Upper lobe of left lung (tissue), 4 donors: Measurements from ENCODE around the gene CXCL17.

Source experiments
- EP300 ChIP-seq, 4 donors: sonication (generic); formaldehyde crosslinking; IDR thresholded peaks; one replicate each; pipeline ENCODE4 v1.5.1; 2017; ENCODE audit warnings: antibody characterized with exemption in 4 of 4, control low read depth in 2 of 4
- POLR2A ChIP-seq, 4 donors: fragments of 450-650 bp; IDR thresholded peaks; one replicate each; pipeline ENCODE4 v1.5.1; 2016 to 2017; ENCODE audit warnings: antibody characterized with exemption in 4 of 4, mild to moderate bottlenecking in 2 of 4
- TF ChIP-seq, protein P1 (sequence below), 6 experiments: fragments of 450-650 bp in 4 of 6; fragments of 200-600 bp in 2 of 6; sonication (generic) in 2 of 6; IDR thresholded peaks; one replicate each; pipeline ENCODE4 v1.5.1; 2016 to 2019; ENCODE audit warnings: antibody characterized with exemption in 6 of 6

DNA sequence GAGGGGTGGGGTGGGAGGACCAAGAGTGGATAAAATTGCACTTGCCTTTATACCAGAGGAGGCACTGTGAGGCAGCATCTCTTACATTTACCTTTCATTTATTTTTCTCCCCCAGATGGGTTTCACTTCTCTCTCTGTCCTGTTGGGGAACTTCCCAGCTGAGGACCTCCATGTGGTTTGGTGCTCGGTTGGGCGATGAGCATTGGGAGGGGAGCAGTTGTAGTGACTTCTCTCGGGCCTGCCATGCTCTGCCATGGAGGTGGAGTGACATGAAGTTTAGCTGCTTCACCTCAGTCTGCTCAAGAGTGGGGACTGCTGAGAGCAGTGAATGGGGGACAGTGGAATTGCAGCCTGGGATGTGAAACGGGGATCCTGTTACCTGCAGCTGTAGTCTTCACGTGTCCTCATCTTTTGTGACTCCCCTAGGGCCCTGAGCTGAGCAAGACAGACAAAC is 23.1 kb upstream of the CXCL17 start:
- TF ChIP-seq EP300 (IDR thresholded peaks at IDR 0.05) (no peak), POLR2A (IDR thresholded peaks at IDR 0.05) (no peak)
- TF ChIP-seq, protein P1, sequence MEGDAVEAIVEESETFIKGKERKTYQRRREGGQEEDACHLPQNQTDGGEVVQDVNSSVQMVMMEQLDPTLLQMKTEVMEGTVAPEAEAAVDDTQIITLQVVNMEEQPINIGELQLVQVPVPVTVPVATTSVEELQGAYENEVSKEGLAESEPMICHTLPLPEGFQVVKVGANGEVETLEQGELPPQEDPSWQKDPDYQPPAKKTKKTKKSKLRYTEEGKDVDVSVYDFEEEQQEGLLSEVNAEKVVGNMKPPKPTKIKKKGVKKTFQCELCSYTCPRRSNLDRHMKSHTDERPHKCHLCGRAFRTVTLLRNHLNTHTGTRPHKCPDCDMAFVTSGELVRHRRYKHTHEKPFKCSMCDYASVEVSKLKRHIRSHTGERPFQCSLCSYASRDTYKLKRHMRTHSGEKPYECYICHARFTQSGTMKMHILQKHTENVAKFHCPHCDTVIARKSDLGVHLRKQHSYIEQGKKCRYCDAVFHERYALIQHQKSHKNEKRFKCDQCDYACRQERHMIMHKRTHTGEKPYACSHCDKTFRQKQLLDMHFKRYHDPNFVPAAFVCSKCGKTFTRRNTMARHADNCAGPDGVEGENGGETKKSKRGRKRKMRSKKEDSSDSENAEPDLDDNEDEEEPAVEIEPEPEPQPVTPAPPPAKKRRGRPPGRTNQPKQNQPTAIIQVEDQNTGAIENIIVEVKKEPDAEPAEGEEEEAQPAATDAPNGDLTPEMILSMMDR (IDR thresholded peaks at IDR 0.05): no peak
